RWPE1 (cell line): ENCODE data around the gene TSPAN15.
"Not testable (repeated sequence)": the region's sequence is repeated elsewhere in the genome, so short reads cannot be mapped to it uniquely, and the experiment has no call there.

Experiments used
- CTCF ChIA-PET: fragments of 350-600 bp; sonication (Branson Sonifier 250); formaldehyde crosslinking; extraction: SDS; loops from one replicate; lab custom pipeline; 2021; lab: Yijun Ruan, JAX
- POLR2A ChIA-PET: fragments of 400-600 bp; formaldehyde crosslinking; extraction: SDS; loops from one replicate; lab custom pipeline; 2020; ENCODE audit warnings: antibody characterized with exemption; ENCODE audit not compliant: low non-redundant PET; lab: Yijun Ruan, JAX
- DNase-seq: peaks from one replicate; pipeline ENCODE4 v3.0.0; 2012; ENCODE audit warnings: low spot score
- H3K27ac ChIP-seq: fragments of 450-650 bp; 2 replicates; pipeline ENCODE4 v1.5.1; 2017
- CTCF ChIP-seq: fragments of 450-650 bp; conservative IDR thresholded peaks from 2 replicates; pipeline ENCODE4 v1.5.1; 2017; ENCODE audit warnings: low read depth, mild to moderate bottlenecking

Gene TSPAN15

GRCh38 chr10:69486922-69487730, 35.9 kb downstream of the TSPAN15 start:
- ChIA-PET CTCF (no interaction called here), POLR2A (no interaction called here)
- TF ChIP-seq CTCF: no peak
- H3K27ac ChIP-seq: peak overlapping the region; percentile 62
- peak; percentile 66 for DNase-seq

- H3K27ac ChIP-seq, CTCF ChIA-PET, DNase-seq, POLR2A ChIA-PET: not testable (repeated sequence)
Observed at GRCh38 chr10:69488149-69488844, 37.0 kb downstream of the TSPAN15 start.

- H3K27ac ChIP-seq, CTCF ChIA-PET, DNase-seq, POLR2A ChIA-PET: not testable (repeated sequence)
Observed at GRCh38 chr10:69488856-69489255, 37.6 kb downstream of the TSPAN15 start.

- no peak for TF ChIP-seq CTCF
- ChIA-PET POLR2A (no interaction called here), CTCF (interaction anchor here (0.6 kb wide), 1 partner anchor 1778 kb away, joined by 3 read pairs; no protein-coding TSS in a partner anchor)
- no peak for DNase-seq
- H3K27ac ChIP-seq: no peak overlapping the region
Observed at GRCh38 chr10:69489506-69490090, 38.3 kb downstream of the TSPAN15 start.

- ChIA-PET CTCF (no interaction called here), POLR2A (no interaction called here)
- H3K27ac ChIP-seq: no peak overlapping the region
- no peak for DNase-seq
- no peak for TF ChIP-seq CTCF
Observed at GRCh38 chr10:69490876-69491275, 39.6 kb downstream of the TSPAN15 start.

- ChIA-PET POLR2A (no interaction called here), CTCF (interaction anchor here (1.2 to 1.5 kb wide), 2 partner anchors 24 to 152 kb away, joined by 3 to 4 read pairs; no protein-coding TSS in a partner anchor)
- TF ChIP-seq CTCF: no peak
- H3K27ac ChIP-seq: no peak overlapping the region
- no peak for DNase-seq
Observed at GRCh38 chr10:69491611-69492010, 40.3 kb downstream of the TSPAN15 start.

- CTCF ChIA-PET: interaction anchor here (0.7 to 1.5 kb wide), 4 partner anchors 23 to 152 kb away, joined by 3 to 5 read pairs (median 4); no protein-coding TSS in a partner anchor
- TF ChIP-seq CTCF: no peak
- POLR2A ChIA-PET: no interaction called here
- no peak for DNase-seq
- H3K27ac ChIP-seq: no peak overlapping the region
Observed at GRCh38 chr10:69492091-69492745, 41.0 kb downstream of the TSPAN15 start.
